Adrenal gland (tissue), 12 donors: ENCODE measurements around the gene RSAD1. TPM values are rescaled to one million over a fixed set of nuclear protein-coding genes. Genes with fewer than 3 reads are reported as not detected.

Source experiments
- DNase-seq, 7 donors: peaks; one replicate each; pipeline ENCODE4 v3.0.0-alpha.2; 2019 to 2020
- H3K27ac ChIP-seq, 5 donors: fragments of 200-600 bp; sonication (generic) in 4 of 5; 1 replicate in 3 of 5; 2 replicates in 2 of 5; pipeline versions ENCODE4 v1.5.1 to v1.8.0; 2016 to 2020; ENCODE audit warnings: mild to moderate bottlenecking in 1 of 5
- H3K27me3 ChIP-seq: fragments of 200-600 bp; 2 replicates; pipeline ENCODE4 v1.8.0; 2021
- H3K36me3 ChIP-seq, 2 donors: fragments of 200-600 bp; replicated peaks in 1 of 2; 1 replicate in 1 of 2; 2 replicates in 1 of 2; pipeline versions ENCODE4 v1.5.1 to v1.8.0; 2018 to 2022
- H3K4me1 ChIP-seq, 2 donors: fragments of 200-600 bp; replicated peaks in 1 of 2; 1 replicate in 1 of 2; 2 replicates in 1 of 2; pipeline versions ENCODE4 v1.5.1 to v1.8.0; 2018 to 2021
- H3K4me3 ChIP-seq, 4 donors: fragments of 200-600 bp; sonication (generic) in 3 of 4; one replicate each; pipeline ENCODE4 v1.5.1; 2016 to 2018
- H3K9me3 ChIP-seq, 3 donors: fragments of 200-600 bp; sonication (generic) in 1 of 3; replicated peaks in 1 of 3; 1 replicate in 2 of 3; 2 replicates in 1 of 3; pipeline versions ENCODE4 v1.5.1 to v1.8.0; 2016 to 2021
- CTCF ChIP-seq, 6 experiments: fragments of 450-650 bp in 4 of 6; fragments of 200-600 bp in 2 of 6; sonication (generic) in 1 of 6; IDR thresholded peaks; 1 replicate in 5 of 6; 2 replicates in 1 of 6; pipeline versions ENCODE4 v1.5.1 to v1.8.0; 2016 to 2021; ENCODE audit warnings: antibody characterized with exemption in 6 of 6, mild to moderate bottlenecking in 2 of 6, moderate library complexity in 1 of 6
- POLR2A ChIP-seq, 2 donors: fragments of 450-650 bp; IDR thresholded peaks; one replicate each; pipeline ENCODE4 v1.6.1; 2017; ENCODE audit warnings: antibody characterized with exemption in 2 of 2, mild to moderate bottlenecking in 2 of 2, moderate library complexity in 1 of 2
- WGBS, 4 donors: extraction: QIAGEN DNeasy Blood & Tissue Kit in 2 of 4; methylation state at CpG; one replicate each; pipeline versions ENCODE4 v1.1.5 to v1.1.7; 2013 to 2017; 5-methylcytosine and 5-hydroxymethylcytosine counted together
- intact Hi-C, 2 donors: fragments of 100-400 bp; cut with DNase I; formaldehyde crosslinking; loops; one replicate each; pipeline versions ENCODE4 v1.14.1 to v1.15.0; 2022 to 2023
- polyA plus RNA-seq, 3 donors: library from polyadenylated mRNA; stranded (reverse); fragments of 200-250 nt in 2 of 3; fragments of 350-450 nt in 1 of 3; fragmentation: Illumina TruSeq in 1 of 3; extraction: RNeasy Lipid Tissue Mini Kit (QIAGEN cat#74804) in 1 of 3; gene quantifications; one replicate each; pipeline ENCODE4 v1.2.3, GENCODE V29; 2013 to 2014
- total RNA-seq, 9 donors: library from RNA; depleted of rRNA in 4 of 9; stranded (reverse); fragments of >200 nt in 4 of 9; fragments of 120-200 nt in 1 of 9; fragmentation: NEBNext Ultra II Directional in 1 of 9; extraction: Animal tissue kit (Norgen Biotek cat#: 25700) in 1 of 9; gene quantifications; one replicate each; pipeline versions ENCODE4 v1.1.0 to v1.2.4, GENCODE V29; 2013 to 2023
- donor health status: healthy with polysubstance abuse.
- donor health status: Bipolar disorder and iron deficiency.
- donor health status: DM: yes; HTN: yes; CAD: no.
- donor health status: DM: no; HTN: no; CAD: no.
- donor health status: DM: no; HTN: no; CAD: no.
- donor health status: DM: yes; HTN: yes; CAD: no.

The RSAD1 gene
- total and polyA plus RNA-seq, 12 donors = 28.4 to 77.3 (median 51.8) TPM

GRCh38 chr17:50479522-50480141 lies 972 bp downstream of the RSAD1 start:
- peak overlapping the region in 2 of 4 donors; percentile 47 to 70 for H3K4me3 ChIP-seq

GRCh38 chr17:50480142-50480764 lies 1.6 kb downstream of the RSAD1 start:
- intact Hi-C loops = loop anchor here (5.0 to 10.0 kb wide), 3 partner anchors 62 to 215 kb away; no protein-coding TSS in a partner anchor
- Histone ChIP-seq H3K4me3 (no peak overlapping the region), H3K27ac (peak overlapping the region in 3 of 5 donors; percentile 90 to 93 (median 93)), H3K27me3 (no peaks in the 10 kb centered on the region), H3K4me1 (peaks cover 16 to 25% of the 10 kb centered on the region in 2 donors), H3K36me3 (peaks cover 0 to 26% of the 10 kb centered on the region in 2 donors), H3K9me3 (no peaks in the 10 kb centered on the region)
- DNase-seq = no peak
- 71 to 78% (median 75%) methylated on average over 7 of the region's 7 CpGs for WGBS, 4 donors
- TF ChIP-seq CTCF (IDR thresholded peaks at IDR 0.05) (no peak), POLR2A (IDR thresholded peaks at IDR 0.05) (no peak)

More at GRCh38 chr17:50479522-50480141, 972 bp downstream of the RSAD1 start:
- Histone ChIP-seq H3K9me3 (no peaks in the 10 kb centered on the region), H3K36me3 (peaks cover 0 to 20% of the 10 kb centered on the region in 2 donors), H3K27me3 (no peaks in the 10 kb centered on the region), H3K4me1 (peaks cover 16 to 25% of the 10 kb centered on the region in 2 donors), H3K27ac (peak overlapping the region in 4 of 5 donors; percentile 70 to 93 (median 92))
- peak; percentile 70 to 90 (median 84) for DNase-seq
- peak in 5 of 6 experiments; percentile 29 to 60 (median 46) for TF ChIP-seq CTCF (IDR thresholded peaks at IDR 0.05)
- TF ChIP-seq POLR2A (IDR thresholded peaks at IDR 0.05) = peak in 1 of 2 donors; percentile 17
- intact Hi-C loops = loop anchor here (5.0 to 10.0 kb wide), 4 partner anchors 63 to 215 kb away; no protein-coding TSS in a partner anchor
- WGBS, 4 donors = 14 to 31% (median 16%) methylated on average over 9 to 19 of the region's 19 CpGs

- Histone ChIP-seq H3K9me3 (no peaks in the 10 kb centered on the region), H3K27me3 (no peaks in the 10 kb centered on the region), H3K36me3 (peaks cover 0 to 32% of the 10 kb centered on the region in 2 donors), H3K27ac (peak overlapping the region in 3 of 5 donors; percentile 83 to 93 (median 87)), H3K4me3 (no peak overlapping the region), H3K4me1 (peaks cover 16 to 25% of the 10 kb centered on the region in 2 donors)
- WGBS, 4 donors = 80 to 83% (median 81%) methylated on average over 2 of the region's 2 CpGs
- no peak for TF ChIP-seq CTCF (IDR thresholded peaks at IDR 0.05)
- no peak for TF ChIP-seq POLR2A (IDR thresholded peaks at IDR 0.05)
- intact Hi-C loops = loop anchor here (5.0 to 10.0 kb wide), 3 partner anchors 61 to 214 kb away; no protein-coding TSS in a partner anchor
- DNase-seq = no peak
These were observed 2.3 kb downstream of the RSAD1 start for GRCh38 chr17:50480854-50481490.

GRCh38 chr17:50481648-50482047 lies 3.0 kb downstream of the RSAD1 start:
- 64 to 77% (median 69%) methylated on average over 4 of the region's 4 CpGs for WGBS, 4 donors
- DNase-seq = no peak
- Histone ChIP-seq H3K9me3 (no peaks in the 10 kb centered on the region), H3K27ac (peak overlapping the region in 3 of 5 donors; percentile 77 to 87 (median 83)), H3K27me3 (no peaks in the 10 kb centered on the region), H3K4me3 (no peak overlapping the region), H3K4me1 (peaks cover 16 to 21% of the 10 kb centered on the region in 2 donors), H3K36me3 (peaks cover 0 to 32% of the 10 kb centered on the region in 2 donors)
- TF ChIP-seq POLR2A (IDR thresholded peaks at IDR 0.05) = no peak
- TF ChIP-seq CTCF (IDR thresholded peaks at IDR 0.05) = no peak
- intact Hi-C loops = loop anchor here (5.0 to 10.0 kb wide), 3 partner anchors 61 to 213 kb away; no protein-coding TSS in a partner anchor
